ENCODE data around the gene ORC4. TPM values are rescaled to one million over a fixed set of nuclear protein-coding genes. Genes with fewer than 3 reads are reported as not detected.

The ORC4 gene
- total RNA-seq, 3 donors from 2014 or later = 33.3 to 49.9 (median 41.6) TPM

GRCh38 chr2:148026573-148026972 is 6.0 kb upstream of the ORC4 start:
- Histone ChIP-seq H3K4me3 (no peak overlapping the region), H3K9me3 (no peaks in the 10 kb centered on the region), H3K36me3 (ENCODE audit: low read depth) (no peaks in the 10 kb centered on the region), H3K4me1 (ENCODE audit: low read depth) (peaks cover 15% of the 10 kb centered on the region)
- TF ChIP-seq, protein P1, sequence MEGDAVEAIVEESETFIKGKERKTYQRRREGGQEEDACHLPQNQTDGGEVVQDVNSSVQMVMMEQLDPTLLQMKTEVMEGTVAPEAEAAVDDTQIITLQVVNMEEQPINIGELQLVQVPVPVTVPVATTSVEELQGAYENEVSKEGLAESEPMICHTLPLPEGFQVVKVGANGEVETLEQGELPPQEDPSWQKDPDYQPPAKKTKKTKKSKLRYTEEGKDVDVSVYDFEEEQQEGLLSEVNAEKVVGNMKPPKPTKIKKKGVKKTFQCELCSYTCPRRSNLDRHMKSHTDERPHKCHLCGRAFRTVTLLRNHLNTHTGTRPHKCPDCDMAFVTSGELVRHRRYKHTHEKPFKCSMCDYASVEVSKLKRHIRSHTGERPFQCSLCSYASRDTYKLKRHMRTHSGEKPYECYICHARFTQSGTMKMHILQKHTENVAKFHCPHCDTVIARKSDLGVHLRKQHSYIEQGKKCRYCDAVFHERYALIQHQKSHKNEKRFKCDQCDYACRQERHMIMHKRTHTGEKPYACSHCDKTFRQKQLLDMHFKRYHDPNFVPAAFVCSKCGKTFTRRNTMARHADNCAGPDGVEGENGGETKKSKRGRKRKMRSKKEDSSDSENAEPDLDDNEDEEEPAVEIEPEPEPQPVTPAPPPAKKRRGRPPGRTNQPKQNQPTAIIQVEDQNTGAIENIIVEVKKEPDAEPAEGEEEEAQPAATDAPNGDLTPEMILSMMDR (IDR thresholded peaks at IDR 0.05) = no peak
- DNase-seq (no peak), ATAC-seq (no peak)
- intact Hi-C loops (cut with DNase I, micrococcal nuclease) = no loop called here

GRCh38 chr2:148023861-148024260 is 3.3 kb upstream of the ORC4 start:
- H3K36me3 ChIP-seq (ENCODE audit: low read depth) = no peaks in the 10 kb centered on the region
- intact Hi-C loops (cut with DNase I, micrococcal nuclease) = no loop called here
- H3K4me3 ChIP-seq = no peak overlapping the region
- DNase-seq (no peak), ATAC-seq (no peak)
- H3K4me1 ChIP-seq (ENCODE audit: low read depth) = peaks cover 21% of the 10 kb centered on the region
- H3K9me3 ChIP-seq = no peaks in the 10 kb centered on the region
- TF ChIP-seq, protein P1 (IDR thresholded peaks at IDR 0.05) = no peak

DNA sequence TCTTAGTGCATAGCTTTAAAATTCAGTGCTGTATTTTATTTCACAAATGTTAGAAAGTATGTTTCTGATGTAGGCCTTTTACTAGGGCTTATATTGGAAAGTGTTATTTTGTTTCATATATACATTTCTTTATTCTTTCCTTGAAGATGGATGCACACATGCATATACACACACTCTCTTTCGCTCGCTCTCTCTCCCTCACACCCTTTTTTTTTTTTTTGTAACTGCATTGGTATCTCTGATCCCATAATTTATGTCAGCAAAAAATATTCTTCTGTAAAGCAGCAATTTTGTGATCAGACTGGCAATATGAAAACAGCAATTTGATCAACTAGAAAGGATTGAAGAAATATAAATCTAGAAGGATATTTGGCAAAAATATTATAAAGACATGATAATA is 2.3 kb upstream of the ORC4 start:
- H3K4me3 ChIP-seq = no peak overlapping the region
- TF ChIP-seq, protein P1 (IDR thresholded peaks at IDR 0.05) = no peak
- DNase-seq (no peak), ATAC-seq (no peak)
- no peaks in the 10 kb centered on the region for H3K36me3 ChIP-seq (ENCODE audit: low read depth)
- peaks cover 21% of the 10 kb centered on the region for H3K4me1 ChIP-seq (ENCODE audit: low read depth)
- intact Hi-C loops (cut with DNase I, micrococcal nuclease) = no loop called here
- H3K9me3 ChIP-seq = no peaks in the 10 kb centered on the region

DNA sequence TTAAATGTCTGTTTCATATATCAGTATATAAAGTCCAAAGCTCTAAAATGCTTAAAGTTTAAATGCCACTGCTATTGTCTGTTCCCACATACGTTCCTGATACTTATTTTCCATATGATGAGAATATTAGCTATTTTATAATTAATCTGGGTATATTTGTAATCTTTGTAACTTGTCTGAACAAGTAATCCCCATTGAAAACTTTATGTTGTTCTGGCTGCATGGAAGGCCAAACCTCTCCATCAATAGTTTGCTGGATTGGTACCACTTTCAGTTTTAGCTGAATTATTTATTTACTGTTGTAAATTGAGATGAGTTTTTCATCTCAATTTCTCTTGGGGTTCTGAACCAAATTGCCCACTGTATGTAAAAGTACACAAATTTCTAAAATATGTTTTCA is 1.8 kb upstream of the ORC4 start:
- Histone ChIP-seq H3K4me3 (no peak overlapping the region), H3K4me1 (ENCODE audit: low read depth) (peaks cover 21% of the 10 kb centered on the region), H3K9me3 (no peaks in the 10 kb centered on the region), H3K36me3 (ENCODE audit: low read depth) (no peaks in the 10 kb centered on the region)
- intact Hi-C loops (cut with DNase I, micrococcal nuclease) = no loop called here
- TF ChIP-seq, protein P1 (IDR thresholded peaks at IDR 0.05) = no peak
- ATAC-seq = no peak
- DNase-seq = no peak

DNA sequence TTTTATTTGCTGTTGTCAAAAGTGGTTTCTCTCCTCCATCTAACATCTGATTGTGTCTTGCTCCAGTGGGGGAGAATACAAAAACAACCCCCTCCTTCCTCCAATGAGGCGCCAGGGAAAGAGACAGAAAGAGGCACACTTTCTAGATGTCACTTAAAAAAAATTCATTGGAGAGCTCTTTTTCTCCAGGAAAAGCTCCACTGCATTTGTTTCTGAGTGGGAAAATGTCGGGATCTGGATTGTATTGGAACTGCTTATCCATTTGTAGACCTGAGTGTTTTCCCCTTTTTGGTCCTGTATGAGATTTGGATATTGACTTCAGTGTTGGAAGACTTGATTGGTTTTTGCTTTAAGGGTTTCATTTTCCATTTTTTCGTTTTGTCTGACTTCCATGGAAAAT is 1.3 kb upstream of the ORC4 start:
- no peaks in the 10 kb centered on the region for H3K36me3 ChIP-seq (ENCODE audit: low read depth)
- ATAC-seq = no peak
- peaks cover 21% of the 10 kb centered on the region for H3K4me1 ChIP-seq (ENCODE audit: low read depth)
- no peaks in the 10 kb centered on the region for H3K9me3 ChIP-seq
- intact Hi-C loops (cut with DNase I, micrococcal nuclease) = no loop called here
- H3K4me3 ChIP-seq = peak overlapping the region; percentile 45
- peak in 1 of 3 donors; percentile 4 for DNase-seq
- TF ChIP-seq, protein P1 (IDR thresholded peaks at IDR 0.05) = no peak

All from mucosa of descending colon (tissue), 3 donors.